Common myeloid progenitor, CD34-positive (primary cell): Measurements from ENCODE around the gene AFF4.

ENCODE experiments used
- CTCF ChIA-PET: fragments of 350-600 bp; sonication (Branson Sonifier 250); formaldehyde crosslinking; loops from one replicate; lab custom pipeline; 2021; ENCODE audit warnings: antibody characterized with exemption; lab: Charles Lee
- POLR2A ChIA-PET: fragments of 350-600 bp; sonication (Branson Sonifier 250); formaldehyde crosslinking; loops from one replicate; lab custom pipeline; 2021; ENCODE audit warnings: antibody characterized with exemption; lab: Charles Lee
- DNase-seq, 3 donors: peaks; one replicate each; pipeline versions ENCODE4 v3.0.0 to v3.0.0-alpha.2; 2013
- H3K27ac ChIP-seq, 2 experiments: 1 replicate in 1 of 2; 2 replicates in 1 of 2; pipeline ENCODE4 v1.7.0; 2013; ENCODE audit warnings: inconsistent platforms in 2 of 2, low read length in 2 of 2, mild to moderate bottlenecking in 2 of 2, low read depth in 1 of 2, moderate library complexity in 1 of 2; ENCODE audit not compliant: severe bottlenecking in 2 of 2, insufficient read depth in 1 of 2, poor library complexity in 1 of 2
- H3K27me3 ChIP-seq, 5 experiments: replicated peaks in 2 of 5; 1 replicate in 3 of 5; 2 replicates in 2 of 5; pipeline versions ENCODE4 v1.6.1 to v1.7.0; 2013; ENCODE audit warnings: low read length in 4 of 5, mild to moderate bottlenecking in 2 of 5, moderate library complexity in 2 of 5, inconsistent platforms in 1 of 5; ENCODE audit not compliant: insufficient read depth in 5 of 5, control insufficient read depth in 4 of 5
- H3K36me3 ChIP-seq, 4 experiments: 1 replicate in 2 of 4; 2 replicates in 2 of 4; pipeline versions ENCODE4 v1.6.1 to v1.7.0; 2013; ENCODE audit warnings: low read length in 3 of 4, control low read depth in 1 of 4, mild to moderate bottlenecking in 1 of 4; ENCODE audit not compliant: control insufficient read depth in 4 of 4, insufficient read depth in 4 of 4
- H3K4me1 ChIP-seq, 4 experiments: 1 replicate in 3 of 4; 2 replicates in 1 of 4; pipeline versions ENCODE4 v1.6.1 to v1.7.1; 2013; ENCODE audit warnings: low read length in 3 of 4, mild to moderate bottlenecking in 3 of 4, control low read depth in 1 of 4, inconsistent platforms in 1 of 4, moderate library complexity in 1 of 4; ENCODE audit not compliant: control insufficient read depth in 4 of 4, insufficient read depth in 4 of 4; ENCODE audit errors: control extremely low read depth in 1 of 4
- H3K4me3 ChIP-seq, 7 experiments: 1 replicate in 4 of 7; 2 replicates in 3 of 7; pipeline versions ENCODE4 v1.5.1 to v1.7.0; 2013; ENCODE audit warnings: mild to moderate bottlenecking in 7 of 7, low read length in 6 of 7, moderate library complexity in 6 of 7, inconsistent platforms in 2 of 7, low read depth in 2 of 7, control low read depth in 1 of 7; ENCODE audit not compliant: insufficient read depth in 4 of 7, control insufficient read depth in 1 of 7; ENCODE audit errors: extremely low read depth in 1 of 7
- H3K9me3 ChIP-seq, 5 experiments: 1 replicate in 4 of 5; 2 replicates in 1 of 5; pipeline versions ENCODE4 v1.6.1 to v1.7.1; 2013; ENCODE audit warnings: low read length in 4 of 5, mild to moderate bottlenecking in 2 of 5, inconsistent platforms in 1 of 5, low read depth in 1 of 5, moderate library complexity in 1 of 5; ENCODE audit not compliant: control insufficient read depth in 4 of 5, insufficient read depth in 2 of 5; ENCODE audit errors: control extremely low read depth in 1 of 5
- WGBS: methylation state at CpG from one replicate; pipeline ENCODE4 v1.1.5; 2013; ENCODE audit not compliant: insufficient coverage; 5-methylcytosine and 5-hydroxymethylcytosine counted together

AFF4 gene

DNA sequence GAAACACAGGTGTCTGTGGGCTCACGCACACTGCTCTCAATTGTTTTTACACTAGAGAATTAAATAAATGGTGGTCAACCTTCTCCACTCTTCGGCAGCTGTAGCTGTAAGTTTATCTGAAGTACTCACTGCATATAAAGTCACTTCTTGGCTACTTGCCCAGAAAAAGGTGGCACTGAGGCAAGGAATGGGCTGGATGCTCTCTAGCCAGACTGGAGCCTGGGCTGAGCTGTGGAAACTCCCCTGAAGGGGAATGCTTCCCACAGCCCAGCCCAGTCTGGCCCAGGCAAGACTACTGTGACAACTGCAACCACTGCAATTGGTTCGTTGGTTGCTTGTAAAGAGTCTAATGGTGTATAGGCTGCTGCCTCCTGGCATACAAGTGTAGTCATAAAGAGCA, 85.5 kb downstream of the AFF4 start:
- Histone ChIP-seq H3K27ac (no peak overlapping the region), H3K9me3 (no peaks in the 10 kb centered on the region), H3K4me3 (no peak overlapping the region), H3K27me3 (no peaks in the 10 kb centered on the region), H3K36me3 (peaks cover 11 to 65% (median 35%) of the 10 kb centered on the region in 4 experiments), H3K4me1 (no peaks in the 10 kb centered on the region)
- ChIA-PET CTCF (interaction anchor here (0.8 to 2.1 kb wide), 7 partner anchors 14 to 352 kb away, joined by 3 to 6 read pairs (median 3); partner anchors contain the start of gene SHROOM1), POLR2A (no interaction called here)
- 81% methylated on average over 2 of the region's 3 CpGs for WGBS
- DNase-seq = no peak

DNA sequence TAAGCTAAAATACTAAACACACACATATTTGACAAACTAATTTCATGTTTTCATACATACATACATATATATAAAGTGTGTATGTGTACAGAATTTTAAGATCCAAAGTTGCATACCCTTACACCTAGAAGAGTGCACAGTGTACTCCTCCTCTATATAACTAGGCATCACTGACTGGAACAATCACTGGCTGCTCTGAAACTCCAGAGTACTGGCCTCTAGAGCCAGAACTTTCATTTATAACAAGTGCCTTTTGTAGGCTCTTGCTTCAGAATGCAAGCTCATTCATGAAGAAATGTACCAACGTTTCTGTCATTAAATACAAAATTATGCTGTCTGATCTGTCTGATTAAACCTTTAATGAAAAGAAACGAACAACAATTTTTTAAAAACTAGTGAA, 86.0 kb downstream of the AFF4 start:
- H3K9me3 ChIP-seq = no peaks in the 10 kb centered on the region
- no peak overlapping the region for H3K27ac ChIP-seq
- H3K4me3 ChIP-seq = no peak overlapping the region
- H3K36me3 ChIP-seq = peaks cover 11 to 65% (median 34%) of the 10 kb centered on the region in 4 experiments
- no peaks in the 10 kb centered on the region for H3K27me3 ChIP-seq
- no peak for DNase-seq
- ChIA-PET CTCF (interaction anchor here (0.8 to 2.1 kb wide), 9 partner anchors 10 to 351 kb away, joined by 3 to 7 read pairs (median 4); partner anchors contain the start of genes GDF9, SHROOM1 and UQCRQ), POLR2A (no interaction called here)
- H3K4me1 ChIP-seq = no peaks in the 10 kb centered on the region
- 100% methylated on average over 1 of the region's 2 CpGs for WGBS

DNA sequence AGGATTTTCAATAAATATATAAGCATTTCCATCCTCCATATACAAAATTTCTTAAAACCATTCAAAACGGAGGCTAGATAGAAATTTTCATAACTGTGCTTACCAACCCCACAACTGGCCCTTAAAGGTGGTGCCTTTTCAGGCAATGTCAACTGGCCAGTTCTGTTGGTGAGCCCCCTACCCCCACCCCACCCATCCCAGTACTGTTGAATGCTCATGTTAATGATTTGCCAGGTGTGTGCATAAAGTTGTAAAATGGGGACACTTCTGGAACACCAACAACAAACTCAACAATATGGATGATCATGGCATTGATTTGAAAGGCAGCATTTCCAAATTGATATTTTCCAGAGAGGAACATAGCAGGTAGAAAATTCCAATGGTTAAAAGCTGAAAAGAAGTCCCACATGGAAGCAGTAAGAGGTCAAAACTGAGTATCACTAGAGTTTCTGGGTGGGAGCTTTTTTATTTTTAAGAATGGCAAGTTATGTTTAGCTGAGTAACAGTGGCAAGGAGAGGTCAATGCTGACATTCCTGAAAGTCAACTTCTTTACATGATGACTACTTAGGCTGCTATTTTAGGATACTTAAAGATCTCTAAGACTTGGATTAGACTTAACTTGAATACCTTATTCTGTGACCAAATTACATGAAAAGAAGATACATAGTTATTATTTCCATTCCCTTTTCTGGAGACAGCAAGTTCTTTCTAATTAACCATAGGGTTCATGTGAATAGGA, 87.2 kb downstream of the AFF4 start:
- no peak overlapping the region for H3K27ac ChIP-seq
- H3K36me3 ChIP-seq = peaks cover 9 to 65% (median 27%) of the 10 kb centered on the region in 4 experiments
- H3K4me3 ChIP-seq = no peak overlapping the region
- no peaks in the 10 kb centered on the region for H3K9me3 ChIP-seq
- H3K27me3 ChIP-seq = no peaks in the 10 kb centered on the region
- 100% methylated on average over 1 of the region's 1 CpG for WGBS
- ChIA-PET CTCF (interaction anchor here (1.6 to 3.3 kb wide), 4 partner anchors 9 to 47 kb away, joined by 4 to 9 read pairs (median 6); partner anchors contain the start of genes GDF9 and UQCRQ), POLR2A (no interaction called here)
- no peak for DNase-seq
- H3K4me1 ChIP-seq = no peaks in the 10 kb centered on the region

DNA sequence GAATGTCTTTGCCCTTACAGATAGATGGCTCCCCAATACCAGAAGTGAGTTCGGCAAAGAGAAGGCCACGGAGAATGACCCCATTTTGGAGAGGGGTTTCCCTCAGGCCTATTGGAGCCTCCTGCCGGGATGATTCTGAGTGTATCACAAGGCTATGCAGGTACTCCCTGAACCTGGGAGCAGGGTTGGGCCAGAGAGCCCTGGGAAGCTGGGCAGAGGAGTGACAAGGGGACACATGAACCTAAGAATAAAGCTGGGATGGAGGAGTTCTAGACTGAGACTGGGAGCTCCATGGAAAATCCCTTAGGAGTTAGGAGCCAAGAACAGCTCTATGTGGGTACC, 89.5 kb downstream of the AFF4 start:
- Histone ChIP-seq H3K9me3 (no peaks in the 10 kb centered on the region), H3K27ac (no peak overlapping the region), H3K36me3 (peaks cover 2 to 60% (median 18%) of the 10 kb centered on the region in 4 experiments), H3K27me3 (no peaks in the 10 kb centered on the region), H3K4me1 (no peaks in the 10 kb centered on the region), H3K4me3 (no peak overlapping the region)
- ChIA-PET CTCF (interaction anchor here (1.3 to 6.2 kb wide), 4 partner anchors 9 to 373 kb away, joined by 3 to 31 read pairs (median 7); no protein-coding TSS in a partner anchor), POLR2A (no interaction called here)
- 94% methylated on average over 3 of the region's 3 CpGs for WGBS
- no peak for DNase-seq

DNA sequence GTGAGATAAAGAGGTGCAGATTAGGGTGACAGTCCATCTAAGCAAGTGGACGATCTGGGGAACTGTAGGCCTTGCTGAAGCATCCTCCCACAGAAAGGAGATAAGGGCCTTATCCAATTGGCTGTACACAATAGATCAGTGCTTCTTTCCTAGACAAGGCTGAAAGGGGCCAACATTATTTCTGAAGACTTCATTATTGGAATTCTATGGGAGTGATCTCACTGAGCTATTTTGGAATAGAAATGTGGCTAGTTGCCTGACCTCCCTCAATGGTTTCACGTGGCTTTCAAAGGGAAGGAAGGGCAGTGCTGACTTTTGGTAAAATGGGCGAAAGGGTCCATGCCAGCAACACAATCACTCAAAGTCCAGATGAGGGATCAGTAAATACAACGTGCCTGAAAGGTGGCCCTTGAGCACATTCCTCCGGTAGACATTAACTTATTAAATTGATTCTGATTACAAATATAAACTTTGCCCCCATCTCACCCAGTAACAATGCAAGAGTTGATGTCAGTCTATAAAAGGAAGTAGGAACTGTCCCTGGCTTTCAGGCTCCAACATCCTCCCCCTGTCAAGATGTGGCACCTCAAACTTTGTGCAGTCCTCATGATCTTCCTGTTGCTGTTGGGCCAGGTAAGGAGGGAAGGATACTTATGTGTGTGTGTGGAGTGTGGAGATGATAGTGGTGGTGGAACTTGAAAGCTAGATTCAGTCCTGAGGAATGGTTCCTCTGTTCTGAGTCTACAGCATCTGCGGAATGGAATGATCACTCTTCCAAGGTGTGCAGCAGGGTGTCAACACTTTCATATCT, 90.1 kb downstream of the AFF4 start, which contains the start of gene LEAP2:
Gene LEAP2 (plus strand): TSS at position 550 of the 811 bp plus-strand sequence. CDS start 27 bp downstream, at position 577.
- H3K36me3 ChIP-seq = peaks cover 2 to 61% (median 20%) of the 10 kb centered on the region in 4 experiments
- H3K4me3 ChIP-seq = no peak within 1 kb of the TSS
- ChIA-PET POLR2A (no interaction called here), CTCF (interaction anchor here (0.8 to 6.2 kb wide), 8 partner anchors 7 to 48 kb away, joined by 3 to 31 read pairs (median 4); no protein-coding TSS in a partner anchor)
- H3K9me3 ChIP-seq = no peaks in the 10 kb centered on the region
- no peaks in the 10 kb centered on the region for H3K4me1 ChIP-seq
- no peak within 1 kb of the TSS for H3K27ac ChIP-seq
- WGBS = 90% methylated on average over 3 of the region's 6 CpGs
- no peak for DNase-seq
- no peaks in the 10 kb centered on the region for H3K27me3 ChIP-seq

DNA sequence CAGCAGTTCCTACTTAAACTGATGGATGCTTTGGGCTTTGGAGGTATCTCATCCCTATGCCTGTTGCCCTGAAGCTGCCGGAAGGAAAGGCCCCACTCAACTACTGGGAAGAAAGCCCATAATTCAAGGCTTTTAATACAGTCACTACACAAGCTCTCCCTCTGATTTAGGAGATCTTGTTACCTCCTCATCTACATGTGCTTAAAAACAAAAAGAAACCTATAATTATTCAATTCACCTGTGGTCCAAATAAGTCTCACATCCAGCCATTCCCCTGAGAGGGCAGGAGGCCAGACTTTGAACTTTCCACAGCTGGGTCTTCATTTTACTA, 90.7 kb downstream of the AFF4 start:
- Histone ChIP-seq H3K36me3 (peaks cover 4 to 60% (median 19%) of the 10 kb centered on the region in 4 experiments), H3K4me3 (no peak overlapping the region), H3K27ac (no peak overlapping the region), H3K27me3 (no peaks in the 10 kb centered on the region), H3K9me3 (no peaks in the 10 kb centered on the region), H3K4me1 (peaks cover 0 to under 1% (median 0%) of the 10 kb centered on the region in 4 experiments)
- no peak for DNase-seq
- 100% methylated on average over 1 of the region's 1 CpG for WGBS
- ChIA-PET POLR2A (no interaction called here), CTCF (interaction anchor here (0.8 to 6.2 kb wide), 7 partner anchors 8 to 48 kb away, joined by 3 to 31 read pairs (median 3); no protein-coding TSS in a partner anchor)
